A549 (cell line): ENCODE data around the gene PPP6R1.

ENCODE experiments used
- EP300 ChIP-seq, 2 experiments: fragments of >200 bp; sonication (Bioruptor Twin); formaldehyde crosslinking; IDR thresholded peaks; 2 replicates in 1 of 2; 3 replicates in 1 of 2; pipeline ENCODE4 v1.6.1; 2016 to 2017
- HDAC2 ChIP-seq: fragments of 200-600 bp; sonication (generic); IDR thresholded peaks from 2 replicates; pipeline ENCODE4 v1.6.1; 2016
- NR3C1 ChIP-seq: fragments of >200 bp; sonication (Bioruptor Twin); formaldehyde crosslinking; IDR thresholded peaks from 3 replicates; pipeline ENCODE4 v1.6.1; 2017
- RARB ChIP-seq: fragments of 250-450 bp; sonication (Bioruptor Pico); IDR thresholded peaks from 2 replicates; pipeline ENCODE4 v1.8.0; 2021; ENCODE audit warnings: mild to moderate bottlenecking, moderate library complexity
- RCOR1 ChIP-seq: fragments of 150-350 bp; IDR thresholded peaks from 2 replicates; pipeline ENCODE4 v1.6.1; 2014; ENCODE audit warnings: antibody characterized with exemption, low read length, low read depth
- RFX5 ChIP-seq: fragments of 450-650 bp; IDR thresholded peaks from 2 replicates; pipeline ENCODE4 v1.7.1; 2014; ENCODE audit warnings: antibody characterized with exemption, mild to moderate bottlenecking, moderate library complexity
- TF ChIP-seq, protein P1 (sequence below): fragments of >200 bp; sonication (Bioruptor Twin); formaldehyde crosslinking; IDR thresholded peaks from 3 replicates; pipeline ENCODE4 v1.5.1; 2016
- TF ChIP-seq, protein P2 (sequence below): IDR thresholded peaks from 2 replicates; pipeline ENCODE4 v1.6.1; 2012; ENCODE audit warnings: low read depth, borderline replicate concordance
- TF ChIP-seq, protein P3 (sequence below): fragments of 450-650 bp; IDR thresholded peaks from 2 replicates; pipeline ENCODE4 v1.6.1; 2014; ENCODE audit warnings: antibody characterized with exemption

DNA sequence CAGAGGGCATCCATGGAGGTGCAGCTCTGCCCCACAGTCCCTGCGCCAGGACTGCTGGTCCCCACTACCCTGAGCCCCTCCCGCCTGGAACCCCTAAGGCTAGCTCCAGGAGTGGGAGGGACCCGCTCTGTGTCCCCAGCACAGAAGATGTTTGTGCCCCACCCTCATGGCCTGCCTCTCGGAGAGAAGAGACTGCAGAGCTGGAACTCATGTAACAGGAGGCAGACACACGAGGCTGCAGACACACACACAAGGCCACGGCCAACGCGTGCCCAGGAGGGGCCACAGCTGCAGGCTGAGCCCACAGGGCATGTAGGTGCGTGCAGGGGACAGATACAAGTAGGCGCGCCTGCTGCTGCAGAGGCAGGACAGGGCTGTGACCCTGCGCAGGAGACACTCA is 19.8 kb downstream of the PPP6R1 start:
- TF ChIP-seq, protein P1, sequence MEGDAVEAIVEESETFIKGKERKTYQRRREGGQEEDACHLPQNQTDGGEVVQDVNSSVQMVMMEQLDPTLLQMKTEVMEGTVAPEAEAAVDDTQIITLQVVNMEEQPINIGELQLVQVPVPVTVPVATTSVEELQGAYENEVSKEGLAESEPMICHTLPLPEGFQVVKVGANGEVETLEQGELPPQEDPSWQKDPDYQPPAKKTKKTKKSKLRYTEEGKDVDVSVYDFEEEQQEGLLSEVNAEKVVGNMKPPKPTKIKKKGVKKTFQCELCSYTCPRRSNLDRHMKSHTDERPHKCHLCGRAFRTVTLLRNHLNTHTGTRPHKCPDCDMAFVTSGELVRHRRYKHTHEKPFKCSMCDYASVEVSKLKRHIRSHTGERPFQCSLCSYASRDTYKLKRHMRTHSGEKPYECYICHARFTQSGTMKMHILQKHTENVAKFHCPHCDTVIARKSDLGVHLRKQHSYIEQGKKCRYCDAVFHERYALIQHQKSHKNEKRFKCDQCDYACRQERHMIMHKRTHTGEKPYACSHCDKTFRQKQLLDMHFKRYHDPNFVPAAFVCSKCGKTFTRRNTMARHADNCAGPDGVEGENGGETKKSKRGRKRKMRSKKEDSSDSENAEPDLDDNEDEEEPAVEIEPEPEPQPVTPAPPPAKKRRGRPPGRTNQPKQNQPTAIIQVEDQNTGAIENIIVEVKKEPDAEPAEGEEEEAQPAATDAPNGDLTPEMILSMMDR = no peak
- TF ChIP-seq EP300 (IDR thresholded peaks at IDR 0.05) (no peak), RARB (CRISPR knock-in tag) (no peak), RCOR1 (no peak), HDAC2 (no peak), NR3C1 (no peak), RFX5 (no peak)
- TF ChIP-seq, protein P2, sequence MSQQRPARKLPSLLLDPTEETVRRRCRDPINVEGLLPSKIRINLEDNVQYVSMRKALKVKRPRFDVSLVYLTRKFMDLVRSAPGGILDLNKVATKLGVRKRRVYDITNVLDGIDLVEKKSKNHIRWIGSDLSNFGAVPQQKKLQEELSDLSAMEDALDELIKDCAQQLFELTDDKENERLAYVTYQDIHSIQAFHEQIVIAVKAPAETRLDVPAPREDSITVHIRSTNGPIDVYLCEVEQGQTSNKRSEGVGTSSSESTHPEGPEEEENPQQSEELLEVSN = no peak
- TF ChIP-seq, protein P3, sequence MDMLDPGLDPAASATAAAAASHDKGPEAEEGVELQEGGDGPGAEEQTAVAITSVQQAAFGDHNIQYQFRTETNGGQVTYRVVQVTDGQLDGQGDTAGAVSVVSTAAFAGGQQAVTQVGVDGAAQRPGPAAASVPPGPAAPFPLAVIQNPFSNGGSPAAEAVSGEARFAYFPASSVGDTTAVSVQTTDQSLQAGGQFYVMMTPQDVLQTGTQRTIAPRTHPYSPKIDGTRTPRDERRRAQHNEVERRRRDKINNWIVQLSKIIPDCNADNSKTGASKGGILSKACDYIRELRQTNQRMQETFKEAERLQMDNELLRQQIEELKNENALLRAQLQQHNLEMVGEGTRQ = no peak
